ENCODE data around the gene FYN. TPM values are rescaled to one million over a fixed set of nuclear protein-coding genes. Genes with fewer than 3 reads are reported as not detected.
A peak's percentile ranks its signal among the peaks of the same experiment; 100 is the strongest.

FYN gene
- total RNA-seq, 2 experiments from 2014 or later: 236 to 244 TPM

DNA sequence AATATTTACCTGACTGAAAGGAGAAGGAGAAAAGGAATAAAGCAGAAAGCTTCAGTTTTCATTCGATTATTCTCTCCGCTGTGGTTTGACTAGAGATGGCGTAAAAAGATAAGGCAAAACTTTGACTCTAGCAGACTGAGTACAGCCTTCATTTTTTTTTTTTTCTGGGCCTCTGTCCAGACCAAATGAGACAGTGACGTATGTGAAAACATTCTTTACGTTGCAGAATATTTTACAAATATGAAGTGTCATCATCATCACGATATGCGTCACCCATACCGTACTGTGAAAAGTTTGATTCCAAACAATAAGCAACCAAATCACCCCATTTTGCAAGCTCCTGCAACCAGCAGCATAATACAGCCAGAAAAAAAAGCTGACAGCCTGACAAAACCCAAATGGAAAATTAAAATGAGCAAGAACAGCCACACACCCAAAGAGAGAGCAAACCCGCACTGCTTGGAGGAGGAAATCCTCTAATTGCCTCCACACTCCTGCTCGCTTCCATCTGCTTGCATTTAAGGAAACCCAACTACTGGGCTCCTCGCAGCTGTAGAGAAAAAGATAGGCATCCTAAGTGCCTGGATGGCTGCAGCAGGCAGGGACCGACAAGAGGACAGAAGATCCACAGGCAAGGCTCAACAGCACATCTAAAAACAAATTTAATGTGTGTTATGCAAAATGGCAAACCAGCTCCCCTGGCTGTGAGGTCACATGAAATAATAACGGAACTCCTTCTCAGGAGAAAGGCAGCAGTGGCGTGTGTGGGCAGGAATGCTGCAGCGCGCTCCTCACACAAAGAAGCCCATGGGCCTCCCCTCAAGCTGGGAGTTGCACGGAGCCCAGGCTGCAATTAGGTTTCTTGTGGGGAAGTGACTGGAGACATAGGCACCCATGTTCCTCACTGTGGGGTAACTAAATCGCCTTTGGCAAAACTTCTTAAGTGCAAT is 113.1 kb downstream of the FYN start:
- Mint-ChIP-seq H3K36me3 (ENCODE audit: low read depth) (peaks cover 36% of the 10 kb centered on the region), H3K4me1 (ENCODE audit: low read depth) (peaks cover 92% of the 10 kb centered on the region), H3K9me3 (no peaks in the 10 kb centered on the region), H3K27me3 (ENCODE audit: low read depth) (no peaks in the 10 kb centered on the region), H3K4me3 (peak overlapping the region; percentile 82), H3K27ac (peak overlapping the region; percentile 97)
- intact Hi-C loops (cut with micrococcal nuclease): loop anchor here (1.0 to 10.0 kb wide), 8 partner anchors 9 to 885 kb away; partner anchors contain the start of genes AMD1 and REV3L
- DNase-seq: peak; percentile 62
- CTCF ChIA-PET: interaction anchor here (0.6 to 5.8 kb wide), 14 partner anchors 13 to 327 kb away, joined by 3 to 23 read pairs (median 3); partner anchors contain the start of genes FAM229B and TUBE1

DNA sequence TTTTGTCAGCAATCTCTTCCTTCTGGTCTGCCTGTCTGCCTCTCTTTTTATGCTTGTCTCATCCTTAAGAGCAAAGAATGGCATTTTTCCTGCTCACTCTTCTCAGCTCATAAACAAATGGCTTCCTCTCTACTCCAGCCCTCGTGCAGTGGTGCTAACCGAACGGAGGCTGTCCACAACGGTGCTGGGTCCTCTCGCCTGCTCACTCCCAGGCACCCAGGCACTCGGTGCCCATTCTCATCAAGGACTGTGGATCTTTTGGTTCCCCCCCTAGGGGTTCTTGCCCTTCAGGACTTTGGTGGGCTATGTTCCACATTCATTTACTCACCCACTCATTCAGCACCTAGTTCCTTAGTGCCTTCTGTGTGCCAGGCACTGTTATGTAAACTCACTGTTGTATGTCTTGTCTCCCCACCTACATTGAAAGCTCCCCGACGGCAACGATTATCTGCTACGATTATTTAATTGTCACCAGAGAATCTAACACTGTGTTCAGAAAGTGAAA is 113.9 kb downstream of the FYN start:
- no peak for DNase-seq
- Mint-ChIP-seq H3K4me3 (peak overlapping the region; percentile 82), H3K36me3 (ENCODE audit: low read depth) (peaks cover 29% of the 10 kb centered on the region), H3K9me3 (no peaks in the 10 kb centered on the region), H3K4me1 (ENCODE audit: low read depth) (peaks cover 92% of the 10 kb centered on the region), H3K27me3 (ENCODE audit: low read depth) (no peaks in the 10 kb centered on the region), H3K27ac (peak overlapping the region; percentile 97)
- intact Hi-C loops (cut with micrococcal nuclease): loop anchor here (1.0 kb wide), 6 partner anchors 8 to 284 kb away; no protein-coding TSS in a partner anchor
- CTCF ChIA-PET: interaction anchor here (0.6 to 5.8 kb wide), 12 partner anchors 12 to 284 kb away, joined by 3 to 23 read pairs (median 4); no protein-coding TSS in a partner anchor

GRCh38 chr6:111758608-111759329 is 114.5 kb downstream of the FYN start:
- DNase-seq: peak; percentile 47
- CTCF ChIA-PET: interaction anchor here (0.6 to 5.8 kb wide), 3 partner anchors 11 to 234 kb away, joined by 3 to 23 read pairs (median 4); no protein-coding TSS in a partner anchor
- Mint-ChIP-seq H3K36me3 (ENCODE audit: low read depth) (peaks cover 28% of the 10 kb centered on the region), H3K27ac (peak overlapping the region; percentile 97), H3K4me3 (peak overlapping the region; percentile 82), H3K27me3 (ENCODE audit: low read depth) (no peaks in the 10 kb centered on the region), H3K4me1 (ENCODE audit: low read depth) (peaks cover 94% of the 10 kb centered on the region), H3K9me3 (no peaks in the 10 kb centered on the region)
- intact Hi-C loops (cut with micrococcal nuclease): loop anchor here (1.0 kb wide), 6 partner anchors 7 to 285 kb away; no protein-coding TSS in a partner anchor

- Mint-ChIP-seq H3K4me3 (peak overlapping the region; percentile 82), H3K4me1 (ENCODE audit: low read depth) (peaks cover 94% of the 10 kb centered on the region), H3K27ac (peak overlapping the region; percentile 97), H3K27me3 (ENCODE audit: low read depth) (no peaks in the 10 kb centered on the region), H3K36me3 (ENCODE audit: low read depth) (peaks cover 32% of the 10 kb centered on the region), H3K9me3 (no peaks in the 10 kb centered on the region)
- CTCF ChIA-PET: interaction anchor here (1.2 kb wide), 1 partner anchor 18 kb away, joined by 3 read pairs; no protein-coding TSS in a partner anchor
- intact Hi-C loops (cut with micrococcal nuclease): no loop called here
- DNase-seq: peak; percentile 45
These were observed 115.9 kb downstream of the FYN start for GRCh38 chr6:111757342-111757741.

GRCh38 chr6:111754423-111754822 is 118.8 kb downstream of the FYN start:
- H3K4me3 Mint-ChIP-seq: no peak overlapping the region
- DNase-seq: no peak
- peaks cover 33% of the 10 kb centered on the region for H3K36me3 Mint-ChIP-seq (ENCODE audit: low read depth)
- peak overlapping the region; percentile 78 for H3K27ac Mint-ChIP-seq
- no peaks in the 10 kb centered on the region for H3K9me3 Mint-ChIP-seq
- CTCF ChIA-PET: interaction anchor here (0.6 kb wide), 1 partner anchor 66 kb away, joined by 3 read pairs; no protein-coding TSS in a partner anchor
- peaks cover 89% of the 10 kb centered on the region for H3K4me1 Mint-ChIP-seq (ENCODE audit: low read depth)
- no peaks in the 10 kb centered on the region for H3K27me3 Mint-ChIP-seq (ENCODE audit: low read depth)
- intact Hi-C loops (cut with micrococcal nuclease): no loop called here

DNA sequence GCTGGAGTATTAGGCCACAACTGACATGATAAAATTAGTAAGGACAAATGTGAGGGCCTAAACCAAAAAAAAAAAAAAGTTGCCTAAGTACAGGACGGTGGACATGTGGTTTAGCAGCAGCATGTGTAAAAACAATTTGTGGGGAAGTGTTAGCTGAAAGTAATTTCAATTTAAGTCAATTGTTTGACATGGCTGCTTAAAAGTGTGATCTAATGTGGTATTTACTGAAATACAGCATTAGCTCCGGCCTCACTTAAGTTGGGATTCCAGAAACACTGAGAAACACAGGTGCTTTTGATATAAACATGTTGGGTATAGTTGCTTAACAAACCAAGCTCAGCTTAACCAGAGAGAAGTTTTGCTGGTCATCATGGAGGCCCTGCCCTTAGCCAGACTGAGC is 119.7 kb downstream of the FYN start:
- H3K27ac Mint-ChIP-seq: peak overlapping the region; percentile 78
- no peak overlapping the region for H3K4me3 Mint-ChIP-seq
- H3K4me1 Mint-ChIP-seq (ENCODE audit: low read depth): peaks cover 89% of the 10 kb centered on the region
- H3K36me3 Mint-ChIP-seq (ENCODE audit: low read depth): peaks cover 25% of the 10 kb centered on the region
- H3K9me3 Mint-ChIP-seq: no peaks in the 10 kb centered on the region
- DNase-seq: no peak
- CTCF ChIA-PET: interaction anchor here (0.6 to 1.7 kb wide), 7 partner anchors 9 to 194 kb away, joined by 3 to 8 read pairs (median 3); no protein-coding TSS in a partner anchor
- intact Hi-C loops (cut with micrococcal nuclease): no loop called here
- no peaks in the 10 kb centered on the region for H3K27me3 Mint-ChIP-seq (ENCODE audit: low read depth)

DNA sequence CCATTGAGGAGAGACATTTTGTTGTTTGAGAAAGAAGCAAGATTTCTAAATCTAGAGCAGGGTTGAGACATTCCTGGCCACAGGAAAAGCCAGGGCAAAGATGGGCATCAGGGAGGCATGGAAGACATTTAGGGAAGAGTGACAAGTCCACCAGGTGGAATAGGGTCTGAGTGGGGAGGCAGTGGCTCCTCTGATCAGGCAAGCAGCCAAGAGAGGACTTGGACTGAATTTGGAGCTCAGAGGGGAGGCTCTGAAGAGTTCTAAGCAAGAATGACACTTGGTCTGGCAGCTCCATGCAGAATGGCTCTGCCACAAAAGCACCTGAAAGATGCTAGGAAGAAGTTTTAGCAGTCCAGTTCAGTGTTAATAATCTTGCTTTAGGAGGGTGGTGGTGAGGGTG is 120.8 kb downstream of the FYN start:
- Mint-ChIP-seq H3K27ac (peak overlapping the region; percentile 78), H3K4me3 (no peak overlapping the region), H3K4me1 (ENCODE audit: low read depth) (peaks cover 88% of the 10 kb centered on the region), H3K9me3 (no peaks in the 10 kb centered on the region), H3K27me3 (ENCODE audit: low read depth) (no peaks in the 10 kb centered on the region), H3K36me3 (ENCODE audit: low read depth) (peaks cover 25% of the 10 kb centered on the region)
- DNase-seq: no peak
- CTCF ChIA-PET: interaction anchor here (0.6 to 1.7 kb wide), 7 partner anchors 9 to 239 kb away, joined by 3 to 5 read pairs (median 3); no protein-coding TSS in a partner anchor
- intact Hi-C loops (cut with micrococcal nuclease): no loop called here

DNA sequence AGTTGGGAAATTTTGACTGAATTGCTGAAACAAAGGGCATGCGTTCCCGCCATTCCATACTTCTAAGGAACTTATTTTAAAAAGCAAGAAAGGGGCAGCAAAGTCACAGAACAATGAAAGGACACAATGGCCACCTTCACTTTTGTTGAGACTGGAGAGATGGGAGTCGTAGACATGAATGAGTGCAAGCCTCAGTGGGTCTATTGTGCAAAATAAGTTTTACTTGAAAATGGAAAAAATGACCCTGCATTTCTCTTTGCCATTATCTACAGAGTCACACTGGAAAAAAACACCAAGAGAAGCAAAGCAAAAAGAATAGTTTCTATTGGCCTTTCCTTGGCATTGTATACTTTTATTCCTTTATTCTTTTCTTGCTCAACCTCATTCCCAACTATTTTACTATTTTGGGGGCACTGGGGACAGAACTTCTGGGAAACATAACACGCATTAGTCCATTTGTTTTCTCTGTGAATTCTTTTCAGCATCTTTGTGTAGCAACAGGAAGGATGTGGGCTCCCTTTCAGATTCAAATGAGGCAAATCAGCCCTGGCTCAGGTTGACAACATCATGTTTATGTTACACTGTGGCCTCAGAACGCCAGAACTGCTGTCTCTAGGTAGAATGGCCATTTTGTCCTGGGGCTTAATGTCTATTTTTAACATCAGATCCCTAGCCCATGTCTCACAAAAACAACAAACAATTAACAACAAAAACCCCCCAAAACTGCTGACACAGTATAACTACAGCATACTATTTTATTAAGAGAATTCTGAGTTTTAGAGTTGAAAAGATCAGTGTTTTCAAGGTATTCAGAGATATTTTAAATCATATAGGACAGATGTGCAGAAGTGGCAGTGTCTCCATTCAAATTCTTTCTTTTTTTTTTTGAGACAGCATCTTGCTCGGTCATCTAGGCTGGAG is 122.2 kb downstream of the FYN start:
- peaks cover 92% of the 10 kb centered on the region for H3K4me1 Mint-ChIP-seq (ENCODE audit: low read depth)
- peak overlapping the region; percentile 32 for H3K4me3 Mint-ChIP-seq
- peak overlapping the region; percentile 95 for H3K27ac Mint-ChIP-seq
- no peaks in the 10 kb centered on the region for H3K9me3 Mint-ChIP-seq
- CTCF ChIA-PET: interaction anchor here (1.5 kb wide), 1 partner anchor 16 kb away, joined by 3 read pairs; no protein-coding TSS in a partner anchor
- no peaks in the 10 kb centered on the region for H3K27me3 Mint-ChIP-seq (ENCODE audit: low read depth)
- DNase-seq: peak; percentile 76
- peaks cover 27% of the 10 kb centered on the region for H3K36me3 Mint-ChIP-seq (ENCODE audit: low read depth)
- intact Hi-C loops (cut with micrococcal nuclease): loop anchor here (1.0 to 2.0 kb wide), 3 partner anchors 8 to 336 kb away; partner anchors contain the start of genes FAM229B and TUBE1

GRCh38 chr6:111750153-111750552 is 123.1 kb downstream of the FYN start:
- Mint-ChIP-seq H3K27ac (peak overlapping the region; percentile 95), H3K27me3 (ENCODE audit: low read depth) (no peaks in the 10 kb centered on the region), H3K4me1 (ENCODE audit: low read depth) (peaks cover 93% of the 10 kb centered on the region), H3K4me3 (no peak overlapping the region), H3K9me3 (no peaks in the 10 kb centered on the region), H3K36me3 (ENCODE audit: low read depth) (peaks cover 31% of the 10 kb centered on the region)
- DNase-seq: no peak
- CTCF ChIA-PET: interaction anchor here (0.6 to 1.4 kb wide), 2 partner anchors 12 to 28 kb away, joined by 3 to 4 read pairs; no protein-coding TSS in a partner anchor
- intact Hi-C loops (cut with micrococcal nuclease): loop anchor here (2.0 kb wide), 1 partner anchor 337 kb away; the partner anchor contains the start of genes FAM229B and TUBE1

- Mint-ChIP-seq H3K4me1 (ENCODE audit: low read depth) (peaks cover 88% of the 10 kb centered on the region), H3K36me3 (ENCODE audit: low read depth) (peaks cover 36% of the 10 kb centered on the region), H3K27ac (peak overlapping the region; percentile 50), H3K9me3 (no peaks in the 10 kb centered on the region), H3K4me3 (no peak overlapping the region), H3K27me3 (ENCODE audit: low read depth) (no peaks in the 10 kb centered on the region)
- CTCF ChIA-PET: interaction anchor here (0.9 to 1.4 kb wide), 4 partner anchors 11 to 226 kb away, joined by 3 to 6 read pairs (median 4); no protein-coding TSS in a partner anchor
- no peak for DNase-seq
- intact Hi-C loops (cut with micrococcal nuclease): no loop called here
These were observed 125.0 kb downstream of the FYN start for GRCh38 chr6:111748231-111748647.
